ENCODE measurements around the gene LHCGR. TPM values are rescaled to one million over a fixed set of nuclear protein-coding genes. Genes with fewer than 3 reads are reported as not detected.
A peak's percentile ranks its signal among the peaks of the same experiment; 100 is the strongest.

LHCGR gene
- polyA plus RNA-seq, 1 of the 3 experiments (the other 2 are of a cell fraction) = not detected

DNA sequence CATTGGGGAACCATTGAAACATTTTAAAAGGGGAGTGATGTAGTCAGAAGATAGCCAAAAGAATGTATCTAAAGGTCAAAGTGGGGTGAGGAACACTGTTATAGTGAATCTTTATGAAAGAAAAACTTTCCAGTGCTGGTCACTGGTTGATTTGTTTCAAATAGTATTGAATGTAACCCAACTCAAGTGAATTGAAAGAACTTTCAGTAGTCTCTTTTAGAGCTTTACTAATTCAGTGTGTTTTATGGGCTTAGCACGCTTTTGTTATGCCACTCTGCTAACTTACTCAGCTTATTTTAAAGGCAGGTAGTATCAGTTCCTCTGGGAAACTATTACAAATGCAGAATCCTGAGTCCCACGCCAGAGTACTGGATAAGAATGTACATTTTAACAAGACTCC, 80.6 kb downstream of the LHCGR start:
- 0 out of 2 replicates have a peak overlapping the region, but pooled peaks have one; percentile 6 for H2AFZ ChIP-seq (ENCODE audit: low read depth)

More for the DNA sequence above, 80.6 kb downstream of the LHCGR start:
- Histone ChIP-seq H3K4me2 (no peak overlapping the region), H3K36me3 (replicated peaks in 1 of 2; ENCODE audit: control insufficient read depth in 1 of 2, insufficient read depth in 2 of 2, low read length in 1 of 2) (no peaks in the 10 kb centered on the region), H3K9me3 (no peaks in the 10 kb centered on the region), H3K4me3 (ENCODE audit: low read depth in 2 of 2, low read length in 1 of 2) (no peak overlapping the region), H3K27ac (ENCODE audit: low read depth in 2 of 2, low read length in 1 of 2) (no peak overlapping the region), H3K9ac (no peak overlapping the region), H3K9me2 (no peaks in the 10 kb centered on the region), H3K27me3 (ENCODE audit: insufficient read depth) (no peaks in the 10 kb centered on the region), H3F3A (replicated peaks; ENCODE audit: insufficient read depth) (no peaks in the 10 kb centered on the region), H4K20me1 (ENCODE audit: insufficient read depth) (no peaks in the 10 kb centered on the region), H3K79me2 (ENCODE audit: insufficient read depth) (no peaks in the 10 kb centered on the region), H3K4me1 (ENCODE audit: control insufficient read depth in 1 of 2, insufficient read depth in 2 of 2, low read depth in 1 of 2, low read length in 1 of 2) (no peaks in the 10 kb centered on the region)
- TF ChIP-seq, protein P1, sequence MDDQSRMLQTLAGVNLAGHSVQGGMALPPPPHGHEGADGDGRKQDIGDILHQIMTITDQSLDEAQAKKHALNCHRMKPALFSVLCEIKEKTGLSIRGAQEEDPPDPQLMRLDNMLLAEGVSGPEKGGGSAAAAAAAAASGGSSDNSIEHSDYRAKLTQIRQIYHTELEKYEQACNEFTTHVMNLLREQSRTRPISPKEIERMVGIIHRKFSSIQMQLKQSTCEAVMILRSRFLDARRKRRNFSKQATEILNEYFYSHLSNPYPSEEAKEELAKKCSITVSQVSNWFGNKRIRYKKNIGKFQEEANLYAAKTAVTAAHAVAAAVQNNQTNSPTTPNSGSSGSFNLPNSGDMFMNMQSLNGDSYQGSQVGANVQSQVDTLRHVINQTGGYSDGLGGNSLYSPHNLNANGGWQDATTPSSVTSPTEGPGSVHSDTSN (IDR thresholded peaks at IDR 0.05) = no peak
- no peak for TF ChIP-seq TCF12 (IDR thresholded peaks at IDR 0.05)
- TF ChIP-seq CHD2 (IDR thresholded peaks at IDR 0.05; ENCODE audit: low read length, partially characterized antibody) = no peak
- no peak for TF ChIP-seq GATA2 (CRISPR knock-in tag; IDR thresholded peaks at IDR 0.05)
- TF ChIP-seq RAD21 (IDR thresholded peaks at IDR 0.05; ENCODE audit: low read length) = no peak
- TF ChIP-seq RXRA (IDR thresholded peaks at IDR 0.05; ENCODE audit: borderline replicate concordance, low read depth) = no peak
- TF ChIP-seq, protein P2, sequence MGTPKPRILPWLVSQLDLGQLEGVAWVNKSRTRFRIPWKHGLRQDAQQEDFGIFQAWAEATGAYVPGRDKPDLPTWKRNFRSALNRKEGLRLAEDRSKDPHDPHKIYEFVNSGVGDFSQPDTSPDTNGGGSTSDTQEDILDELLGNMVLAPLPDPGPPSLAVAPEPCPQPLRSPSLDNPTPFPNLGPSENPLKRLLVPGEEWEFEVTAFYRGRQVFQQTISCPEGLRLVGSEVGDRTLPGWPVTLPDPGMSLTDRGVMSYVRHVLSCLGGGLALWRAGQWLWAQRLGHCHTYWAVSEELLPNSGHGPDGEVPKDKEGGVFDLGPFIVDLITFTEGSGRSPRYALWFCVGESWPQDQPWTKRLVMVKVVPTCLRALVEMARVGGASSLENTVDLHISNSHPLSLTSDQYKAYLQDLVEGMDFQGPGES (IDR thresholded peaks at IDR 0.05; ENCODE audit: low read depth, low read length) = no peak
- TF ChIP-seq FOSL2 (IDR thresholded peaks at IDR 0.05; ENCODE audit: borderline replicate concordance, low read depth) = no peak
- no peak for TF ChIP-seq TEAD4 (IDR thresholded peaks at IDR 0.05; ENCODE audit: borderline replicate concordance, insufficient read depth)
- no peak for TF ChIP-seq GABPA (IDR thresholded peaks at IDR 0.05; ENCODE audit: low read depth)
- no peak for TF ChIP-seq MXI1 (IDR thresholded peaks at IDR 0.05; ENCODE audit: low read depth, low read length)
- TF ChIP-seq FOXM1 (IDR thresholded peaks at IDR 0.05; ENCODE audit: low read depth) = no peak
- no peak for TF ChIP-seq MEF2A (IDR thresholded peaks at IDR 0.05; ENCODE audit: borderline replicate concordance, low read depth)
- TF ChIP-seq, protein P3, sequence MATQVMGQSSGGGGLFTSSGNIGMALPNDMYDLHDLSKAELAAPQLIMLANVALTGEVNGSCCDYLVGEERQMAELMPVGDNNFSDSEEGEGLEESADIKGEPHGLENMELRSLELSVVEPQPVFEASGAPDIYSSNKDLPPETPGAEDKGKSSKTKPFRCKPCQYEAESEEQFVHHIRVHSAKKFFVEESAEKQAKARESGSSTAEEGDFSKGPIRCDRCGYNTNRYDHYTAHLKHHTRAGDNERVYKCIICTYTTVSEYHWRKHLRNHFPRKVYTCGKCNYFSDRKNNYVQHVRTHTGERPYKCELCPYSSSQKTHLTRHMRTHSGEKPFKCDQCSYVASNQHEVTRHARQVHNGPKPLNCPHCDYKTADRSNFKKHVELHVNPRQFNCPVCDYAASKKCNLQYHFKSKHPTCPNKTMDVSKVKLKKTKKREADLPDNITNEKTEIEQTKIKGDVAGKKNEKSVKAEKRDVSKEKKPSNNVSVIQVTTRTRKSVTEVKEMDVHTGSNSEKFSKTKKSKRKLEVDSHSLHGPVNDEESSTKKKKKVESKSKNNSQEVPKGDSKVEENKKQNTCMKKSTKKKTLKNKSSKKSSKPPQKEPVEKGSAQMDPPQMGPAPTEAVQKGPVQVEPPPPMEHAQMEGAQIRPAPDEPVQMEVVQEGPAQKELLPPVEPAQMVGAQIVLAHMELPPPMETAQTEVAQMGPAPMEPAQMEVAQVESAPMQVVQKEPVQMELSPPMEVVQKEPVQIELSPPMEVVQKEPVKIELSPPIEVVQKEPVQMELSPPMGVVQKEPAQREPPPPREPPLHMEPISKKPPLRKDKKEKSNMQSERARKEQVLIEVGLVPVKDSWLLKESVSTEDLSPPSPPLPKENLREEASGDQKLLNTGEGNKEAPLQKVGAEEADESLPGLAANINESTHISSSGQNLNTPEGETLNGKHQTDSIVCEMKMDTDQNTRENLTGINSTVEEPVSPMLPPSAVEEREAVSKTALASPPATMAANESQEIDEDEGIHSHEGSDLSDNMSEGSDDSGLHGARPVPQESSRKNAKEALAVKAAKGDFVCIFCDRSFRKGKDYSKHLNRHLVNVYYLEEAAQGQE (IDR thresholded peaks at IDR 0.05; ENCODE audit: low read depth, low read length) = no peak
- TF ChIP-seq, protein P4, sequence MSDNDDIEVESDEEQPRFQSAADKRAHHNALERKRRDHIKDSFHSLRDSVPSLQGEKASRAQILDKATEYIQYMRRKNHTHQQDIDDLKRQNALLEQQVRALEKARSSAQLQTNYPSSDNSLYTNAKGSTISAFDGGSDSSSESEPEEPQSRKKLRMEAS (IDR thresholded peaks at IDR 0.05; ENCODE audit: low read depth) = no peak
- no peak for TF ChIP-seq SMC3 (IDR thresholded peaks at IDR 0.05; ENCODE audit: low read depth, low read length)
- TF ChIP-seq NRF1 (IDR thresholded peaks at IDR 0.05; ENCODE audit: low read depth, low read length) = no peak
- TF ChIP-seq EZH2phosphoT487 (IDR thresholded peaks at IDR 0.05; ENCODE audit: borderline replicate concordance, low read depth) = no peak
- ChIA-PET CTCF (no interaction called here), POLR2A (no interaction called here)
- no peak for DNase-seq
- 78% methylated on average over 2 of the region's 2 CpGs for WGBS (ENCODE audit: low lambda C conversion rate)
